GM12864 (cell line): ENCODE data around the gene GAS2L2.
"Not testable (repeated sequence)": the region's sequence is repeated elsewhere in the genome, so short reads cannot be mapped to it uniquely, and the experiment has no call there.

Experiments used
- DNase-seq: peaks from one replicate; pipeline ENCODE4 v3.0.0-alpha.2; 2011; ENCODE audit warnings: low read depth
- H3K4me3 ChIP-seq: 2 replicates; pipeline ENCODE4 v1.5.1; 2011; ENCODE audit warnings: mild to moderate bottlenecking, low read depth, low read length, control low read depth
- CTCF ChIP-seq: IDR thresholded peaks from 2 replicates; pipeline ENCODE4 v1.5.1; 2011; ENCODE audit warnings: low read depth, mild to moderate bottlenecking, moderate library complexity, low read length, control low read depth, inconsistent platforms; ENCODE audit errors: missing control alignments

GAS2L2 gene

GRCh38 chr17:35709874-35710273, 43.2 kb downstream of the GAS2L2 start:
- no peak for DNase-seq
- TF ChIP-seq CTCF = no peak
- H3K4me3 ChIP-seq = no peak overlapping the region

DNA sequence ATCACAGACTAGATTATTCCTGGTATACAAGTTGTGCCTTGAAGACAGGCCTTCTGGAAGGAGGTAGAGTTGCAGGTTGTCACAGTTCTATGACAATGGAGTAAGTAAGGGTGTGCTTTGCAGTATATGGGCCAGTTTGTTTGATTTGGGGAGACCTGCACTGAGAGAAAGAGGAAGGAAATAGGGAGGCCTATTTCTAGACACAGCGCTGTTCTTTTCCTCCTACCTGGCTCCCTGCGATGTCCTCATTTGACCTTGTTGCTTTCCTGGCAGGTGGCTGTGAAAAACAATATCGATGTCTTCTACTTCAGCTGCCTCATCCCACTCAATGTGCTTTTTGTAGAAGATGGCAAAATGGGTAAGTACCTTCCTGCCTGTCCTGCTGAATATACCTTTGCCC, 44.1 kb downstream of the GAS2L2 start:
- H3K4me3 ChIP-seq = no peak overlapping the region
- TF ChIP-seq CTCF = no peak
- DNase-seq = no peak

DNA sequence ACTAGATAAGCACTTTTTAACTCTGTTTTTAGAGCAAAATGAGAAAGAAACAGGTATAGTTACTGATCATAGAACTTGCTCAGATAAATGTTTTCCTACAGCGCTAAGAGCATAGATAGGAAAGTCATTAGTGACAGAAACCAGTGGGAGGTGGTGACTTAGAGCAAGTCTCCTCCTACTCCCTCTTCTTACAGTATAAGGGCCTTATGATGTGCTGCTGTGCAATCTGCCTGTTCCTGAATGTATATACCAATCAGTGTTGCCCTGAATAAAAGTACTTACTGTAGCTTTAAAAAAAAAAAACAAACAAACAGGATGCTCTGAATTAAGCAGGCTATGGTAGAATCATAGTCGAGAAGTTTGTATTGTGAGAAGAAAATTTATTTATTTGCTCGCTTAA, 44.9 kb downstream of the GAS2L2 start:
- DNase-seq = no peak
- no peak overlapping the region for H3K4me3 ChIP-seq
- TF ChIP-seq CTCF = no peak

DNA sequence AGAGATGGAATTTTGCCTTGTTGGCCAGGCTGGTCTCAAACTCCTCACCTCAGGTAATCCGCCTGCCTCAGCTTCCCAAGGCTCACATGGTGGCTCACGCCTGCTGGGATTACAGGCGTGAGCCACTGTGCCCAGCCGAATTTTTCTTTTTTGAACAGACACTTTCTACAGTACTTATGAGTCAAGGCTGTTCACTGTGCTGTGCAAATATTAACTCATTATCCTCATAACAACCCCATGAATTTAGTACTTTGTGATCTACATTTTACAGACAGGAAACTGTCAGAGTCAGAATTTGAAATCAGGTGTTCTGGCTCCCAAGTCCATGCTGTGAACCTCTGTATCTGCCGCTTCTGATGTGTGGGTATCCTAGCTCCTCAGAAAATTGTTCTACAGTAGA, 47.3 kb downstream of the GAS2L2 start:
- TF ChIP-seq CTCF = no peak
- no peak for DNase-seq
- H3K4me3 ChIP-seq = no peak overlapping the region

GRCh38 chr17:35705230-35705629, 47.8 kb downstream of the GAS2L2 start:
- DNase-seq = no peak
- no peak for TF ChIP-seq CTCF

DNA sequence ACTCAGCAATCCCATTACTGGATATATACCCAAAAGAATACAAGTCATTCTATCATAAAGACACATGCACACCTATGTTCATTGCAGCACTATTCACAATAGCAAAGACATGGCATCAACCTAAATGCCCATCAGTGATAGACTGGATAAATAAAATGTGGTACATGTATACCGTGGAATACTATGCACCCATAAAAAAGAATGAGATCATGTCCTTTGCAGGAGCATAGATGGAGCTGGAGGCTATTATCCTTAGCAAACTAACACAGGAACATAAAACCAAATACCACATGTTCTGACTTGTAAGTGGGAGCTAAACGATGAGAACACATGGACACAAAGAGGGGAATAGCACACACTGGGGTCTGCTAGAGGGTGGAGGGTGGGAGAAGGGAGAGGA, 49.7 kb downstream of the GAS2L2 start:
- not testable (repeated sequence) for H3K4me3 ChIP-seq, DNase-seq

More at GRCh38 chr17:35705230-35705629, 47.8 kb downstream of the GAS2L2 start:
- no peak overlapping the region for H3K4me3 ChIP-seq

GRCh38 chr17:35701491-35701890, 51.5 kb downstream of the GAS2L2 start:
- DNase-seq = no peak
- TF ChIP-seq CTCF = no peak
- no peak overlapping the region for H3K4me3 ChIP-seq

DNA sequence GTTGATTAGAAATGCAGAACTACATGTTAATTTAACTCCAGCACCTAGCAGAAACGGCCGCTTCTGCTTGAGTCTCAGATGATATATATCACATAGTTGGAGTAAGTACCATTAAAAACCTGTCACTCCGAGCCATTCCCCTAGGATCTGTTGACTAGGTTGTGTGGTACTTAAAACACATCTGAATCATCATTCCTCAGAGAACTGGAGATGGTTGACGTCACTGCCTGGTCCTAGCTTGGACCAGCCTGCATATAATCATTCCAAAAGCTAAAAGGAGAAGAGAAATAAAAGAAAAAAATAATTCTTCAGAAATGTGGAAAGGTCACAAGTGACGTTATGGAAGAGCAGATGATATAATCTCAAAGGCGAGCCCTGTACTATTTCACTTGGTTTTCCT, 52.9 kb downstream of the GAS2L2 start:
- TF ChIP-seq CTCF = no peak
- no peak for DNase-seq
- H3K4me3 ChIP-seq = no peak overlapping the region
